ENCODE results near the gene ITPA.

ITPA gene

DNA sequence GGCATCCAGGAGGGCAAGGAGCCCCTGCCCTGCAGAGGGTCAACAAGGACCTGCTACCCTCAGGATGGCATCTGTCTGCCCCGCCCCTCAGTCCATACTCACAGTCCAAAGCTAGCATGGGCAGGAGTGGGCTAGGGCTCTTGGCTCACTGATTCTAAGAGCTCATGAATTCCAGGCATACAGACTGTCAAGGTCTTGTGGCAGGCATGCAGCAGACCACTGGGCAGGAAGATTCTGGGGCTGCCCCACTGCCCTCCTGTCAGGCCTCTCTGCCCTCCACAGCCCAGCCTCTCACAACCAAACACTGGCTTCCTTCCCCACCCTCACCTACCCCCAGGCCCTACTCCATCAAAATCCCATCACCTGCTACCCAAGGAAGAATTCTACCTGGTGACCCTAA lies 35.3 kb downstream of the ITPA start:
- no peak for DNase-seq (ENCODE audit: low spot score)

GRCh38 chr20:3245156-3245555 lies 35.9 kb downstream of the ITPA start:
- no peak for DNase-seq (ENCODE audit: low spot score)

GRCh38 chr20:3245711-3246110 lies 36.4 kb downstream of the ITPA start:
- no peak for DNase-seq (ENCODE audit: low spot score)

GRCh38 chr20:3246682-3247081 lies 37.4 kb downstream of the ITPA start:
- DNase-seq (ENCODE audit: low spot score): no peak

DNA sequence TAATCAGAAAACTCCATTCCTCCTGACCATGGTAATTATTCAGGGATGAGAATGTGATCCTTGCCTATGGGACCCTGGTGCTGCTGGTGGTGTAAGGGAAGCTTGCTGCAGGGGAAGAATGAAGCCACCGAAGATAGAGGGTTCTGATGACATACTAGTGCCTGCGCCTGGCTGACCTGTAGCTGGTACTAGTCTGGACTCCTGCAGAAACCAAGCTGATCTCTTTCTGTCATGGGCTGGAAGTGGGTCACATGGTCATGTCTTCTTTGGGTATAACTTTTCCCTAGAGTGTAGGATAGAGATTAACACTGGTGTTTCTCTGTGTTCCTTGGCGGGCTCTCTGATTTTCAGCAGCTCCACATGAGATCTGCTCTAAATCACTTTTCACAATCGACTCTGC lies 38.3 kb downstream of the ITPA start:
- no peak for DNase-seq (ENCODE audit: low spot score)

- DNase-seq (ENCODE audit: low spot score): no peak
Observed at GRCh38 chr20:3248167-3248992, 39.1 kb downstream of the ITPA start.

DNA sequence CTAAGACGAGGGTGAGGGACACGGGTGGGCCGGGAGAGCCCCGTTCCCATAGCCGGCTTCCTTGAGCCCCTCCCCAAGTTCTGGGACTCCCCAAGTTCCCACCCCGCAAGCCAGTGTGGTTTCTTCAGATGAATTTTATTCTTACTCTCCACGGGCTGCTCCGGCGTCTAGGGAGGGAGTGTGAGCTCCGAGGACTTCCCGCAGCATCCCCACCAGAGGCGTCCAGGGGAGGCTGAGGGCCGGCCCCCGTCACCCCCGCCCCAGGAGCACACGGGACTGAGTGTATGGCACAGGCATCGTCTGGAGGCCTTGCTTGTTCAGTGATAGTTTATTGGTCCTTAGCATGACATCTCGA lies 39.7 kb downstream of the ITPA start:
- no peak for DNase-seq (ENCODE audit: low spot score)

- DNase-seq (ENCODE audit: low spot score): no peak
Observed at GRCh38 chr20:3250091-3250504, 40.8 kb downstream of the ITPA start.

DNA sequence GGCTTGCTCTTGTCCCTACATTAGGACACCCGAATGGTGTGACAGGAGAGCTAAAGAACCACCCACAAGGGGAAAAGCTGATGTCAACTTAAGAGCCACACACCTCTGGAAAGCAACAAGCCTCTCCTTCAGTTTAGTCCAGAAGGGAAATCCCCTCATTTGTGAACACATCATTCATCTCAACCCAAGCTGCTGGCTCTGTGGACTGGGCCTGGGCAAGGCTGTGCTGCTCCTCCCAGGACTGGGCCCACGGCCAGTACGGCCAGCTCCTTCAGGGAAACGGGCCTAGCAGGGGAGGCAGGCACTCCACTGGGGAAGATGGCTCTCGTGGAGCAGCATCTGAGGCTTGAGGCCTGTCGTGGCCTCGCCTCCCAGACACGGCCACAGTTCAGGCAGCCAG lies 42.5 kb downstream of the ITPA start:
- peak; percentile 48 for DNase-seq (ENCODE audit: low spot score)

DNA sequence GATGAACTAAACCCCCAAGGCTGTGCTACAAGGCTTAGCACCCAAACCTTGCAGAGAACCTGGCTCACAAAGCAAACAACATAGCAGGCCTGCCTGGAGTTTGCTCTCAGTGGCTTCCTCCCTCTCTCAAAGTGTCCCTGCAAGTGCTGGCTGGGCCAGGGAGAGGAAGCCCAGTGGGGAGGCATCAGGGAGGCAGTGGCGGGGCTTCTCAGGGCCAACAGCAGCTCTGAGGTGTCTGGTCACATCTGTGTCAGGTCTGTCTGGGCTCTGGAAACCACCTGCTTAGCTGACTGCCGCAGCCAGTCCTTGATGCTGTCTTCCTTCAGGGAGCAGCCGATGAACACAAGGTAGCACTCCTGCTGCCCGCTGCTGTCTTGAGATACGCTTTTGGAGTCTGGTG lies 46.4 kb downstream of the ITPA start:
- no peak for DNase-seq (ENCODE audit: low spot score)

DNA sequence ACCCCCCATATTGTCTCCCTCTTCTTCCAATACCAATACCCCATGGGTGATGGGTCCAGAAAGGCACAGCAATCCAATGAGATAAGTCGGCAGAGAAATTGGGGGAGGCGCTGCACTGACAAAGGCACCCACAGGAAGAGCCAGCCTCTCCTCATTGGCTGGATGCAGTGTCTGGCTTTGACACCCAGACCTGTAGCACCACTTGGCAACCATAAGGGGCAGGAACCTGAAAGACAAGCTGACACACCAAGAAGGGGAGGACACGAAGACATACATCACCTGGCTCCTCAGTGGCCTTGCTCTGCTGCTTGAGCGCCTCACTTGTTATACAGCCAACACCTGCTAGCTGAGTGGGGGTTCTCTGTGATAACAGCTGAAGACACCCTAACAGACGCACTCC lies 49.1 kb downstream of the ITPA start:
- no peak for DNase-seq (ENCODE audit: low spot score)

GRCh38 chr20:3262566-3262965 lies 53.3 kb downstream of the ITPA start:
- no peak for DNase-seq (ENCODE audit: low spot score)

GRCh38 chr20:3270051-3270450 lies 60.8 kb downstream of the ITPA start:
- no peak for DNase-seq (ENCODE audit: low spot score)

DNA sequence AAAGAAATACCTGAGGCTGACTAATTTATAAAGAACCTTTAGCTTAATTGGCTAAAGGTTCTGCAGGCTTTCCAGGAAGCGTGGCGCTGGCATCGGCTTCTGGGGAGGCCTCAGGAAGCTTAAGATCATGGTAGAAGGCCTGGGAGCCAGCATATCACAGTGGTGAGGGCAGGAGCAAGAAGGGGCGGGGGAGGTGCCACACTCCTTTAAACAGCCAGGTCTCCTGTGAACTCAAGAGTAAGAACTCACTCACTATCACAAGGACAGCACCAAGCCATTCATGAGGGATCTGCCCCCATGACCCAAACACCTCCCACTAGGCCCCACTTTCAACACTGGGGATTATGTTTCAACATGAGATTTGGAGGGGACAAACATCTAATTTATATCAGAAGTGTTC lies 64.1 kb downstream of the ITPA start:
- no peak for DNase-seq (ENCODE audit: low spot score)

Data from kidney tubule cell (primary cell).